Superior temporal gyrus (tissue), 1 donor: ENCODE data around the gene SEL1L2.

Experiments
- DNase-seq: peaks from one replicate; pipeline ENCODE4 v3.0.0-alpha.2; 2016; ENCODE audit errors: extremely low spot score

SEL1L2 gene

DNA sequence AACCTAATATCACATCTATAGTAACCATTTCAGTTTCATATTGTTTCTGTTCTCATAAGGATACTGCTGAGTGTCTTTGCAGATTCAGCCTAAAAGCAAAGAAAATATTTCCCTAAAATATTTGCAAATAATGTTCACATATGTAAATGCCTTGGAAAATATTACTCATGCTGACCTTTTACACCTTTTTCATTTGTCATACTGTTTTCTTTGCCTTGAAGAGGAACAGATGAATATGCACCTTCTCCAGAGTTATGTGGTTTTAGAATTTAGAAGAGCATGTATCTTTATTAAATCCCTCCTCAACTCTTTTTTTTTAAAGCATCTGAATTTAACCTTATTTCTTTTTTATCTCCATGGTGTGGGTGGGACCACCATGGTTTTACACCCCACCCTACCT is 173.1 kb downstream of the SEL1L2 start:
- DNase-seq = no peak

DNA sequence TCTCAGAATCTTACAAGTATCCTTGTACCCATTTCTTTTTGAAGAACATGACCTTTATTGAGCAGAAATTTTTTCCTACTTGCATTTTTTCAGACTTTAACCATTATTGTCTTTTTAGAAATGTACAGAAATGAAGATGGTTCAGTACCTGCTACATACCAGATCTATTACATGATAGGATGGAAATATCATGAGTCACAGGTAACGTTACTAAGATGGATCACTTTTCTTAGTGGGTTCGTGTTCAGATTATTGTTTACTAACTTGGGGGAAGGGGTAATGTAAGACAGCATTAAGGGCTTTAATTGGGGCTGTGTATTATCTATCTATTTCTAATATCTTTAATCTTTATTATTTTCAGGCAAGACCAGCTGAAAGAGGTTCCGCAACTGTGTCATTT is 173.7 kb downstream of the SEL1L2 start:
- DNase-seq = no peak

DNA sequence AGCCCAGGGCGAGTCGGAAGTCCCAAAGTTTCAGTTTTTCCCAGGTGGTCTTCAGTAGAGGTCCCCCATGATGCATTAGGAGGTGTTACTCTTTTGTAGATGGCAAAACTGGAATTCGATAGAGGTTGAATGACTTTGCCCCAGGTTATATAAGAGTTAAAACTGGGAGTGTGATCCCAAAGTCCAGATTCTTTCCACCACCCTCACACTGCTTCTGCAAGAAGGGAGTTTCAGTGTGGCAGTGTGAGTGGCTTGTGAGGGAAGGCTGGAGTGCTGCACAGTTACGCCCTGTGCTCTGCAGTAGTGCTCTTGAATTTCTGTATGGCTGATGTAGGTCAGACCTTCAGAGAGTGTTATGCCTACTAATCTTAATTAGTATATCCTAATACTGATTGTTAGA is 175.7 kb downstream of the SEL1L2 start:
- no peak for DNase-seq

DNA sequence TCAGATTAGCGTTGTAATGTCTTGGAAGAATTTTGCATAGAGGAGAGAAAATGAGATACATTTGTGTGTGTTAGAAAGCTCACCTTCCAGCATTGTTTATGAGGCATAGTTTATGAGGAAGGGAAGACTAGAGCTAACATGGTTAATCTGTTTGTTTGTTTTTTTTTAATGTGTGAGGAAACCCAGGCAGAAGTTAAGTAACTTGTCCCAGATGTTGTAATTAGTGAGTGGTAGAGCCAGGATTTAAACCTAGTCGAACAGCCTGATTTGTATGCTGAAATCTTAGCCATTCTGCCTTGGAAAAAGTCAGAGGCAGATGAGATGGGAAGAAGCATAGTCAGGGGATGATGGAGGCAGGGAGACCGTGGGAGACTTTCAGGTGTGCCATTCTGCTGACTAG is 176.5 kb downstream of the SEL1L2 start:
- DNase-seq = no peak

DNA sequence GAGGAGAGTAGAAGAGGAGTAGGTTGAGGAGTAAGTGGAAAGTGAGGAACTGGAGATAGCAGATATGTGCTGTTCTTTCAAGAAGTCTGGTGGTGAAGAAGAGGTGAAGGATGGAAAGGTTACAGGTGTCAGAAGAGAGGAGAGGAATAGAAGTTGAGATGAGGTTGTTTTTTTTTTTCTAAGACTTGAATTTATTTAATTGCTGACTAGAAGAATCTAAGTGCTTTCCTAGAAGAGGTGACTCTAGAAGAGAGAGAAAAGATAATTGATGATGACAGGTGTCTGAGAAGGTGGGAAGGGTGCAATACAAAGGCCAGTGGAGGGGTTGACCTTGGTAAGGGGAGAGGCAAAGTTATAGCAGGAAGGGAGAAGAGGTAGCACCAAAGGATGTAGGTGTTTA is 180.0 kb downstream of the SEL1L2 start:
- DNase-seq = no peak

DNA sequence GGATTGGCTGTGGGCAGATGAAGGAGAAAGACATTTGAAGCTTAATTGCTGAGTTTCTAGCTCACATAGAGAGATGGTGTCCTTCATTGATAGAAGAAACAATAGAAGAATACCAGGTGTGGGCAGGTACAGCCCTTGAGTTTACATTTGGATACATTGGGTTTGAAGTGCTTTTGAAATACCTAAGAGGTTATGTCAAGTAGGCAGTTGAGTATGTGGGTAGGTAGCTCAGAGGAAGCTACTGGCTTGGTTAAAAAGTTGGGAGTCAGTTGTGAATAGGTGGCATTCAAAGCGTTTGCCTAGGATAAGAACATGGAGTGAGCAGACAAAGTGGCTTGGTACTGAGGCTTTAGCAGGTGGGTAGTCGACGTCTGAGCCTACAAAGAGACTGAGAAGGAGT is 180.6 kb downstream of the SEL1L2 start:
- DNase-seq = no peak

DNA sequence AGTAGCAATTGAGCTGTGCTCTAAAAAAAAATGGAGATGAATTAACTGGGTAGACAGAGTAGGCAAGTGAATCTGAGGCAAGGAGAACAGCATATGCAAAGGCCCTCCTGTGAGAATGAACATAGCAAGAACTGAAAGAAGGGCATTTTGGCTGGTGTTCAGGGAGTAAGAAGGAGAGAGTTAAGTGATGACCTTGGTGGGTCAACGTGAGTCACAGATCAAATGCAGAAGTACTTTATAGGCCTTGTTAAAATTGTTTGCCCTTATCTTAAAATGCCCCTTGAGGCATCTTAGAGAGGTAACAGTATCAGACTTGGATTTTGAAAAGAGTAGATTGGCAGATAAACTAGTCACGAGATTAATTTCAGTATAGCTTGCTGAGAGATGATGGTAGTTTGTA is 181.0 kb downstream of the SEL1L2 start:
- no peak for DNase-seq

DNA sequence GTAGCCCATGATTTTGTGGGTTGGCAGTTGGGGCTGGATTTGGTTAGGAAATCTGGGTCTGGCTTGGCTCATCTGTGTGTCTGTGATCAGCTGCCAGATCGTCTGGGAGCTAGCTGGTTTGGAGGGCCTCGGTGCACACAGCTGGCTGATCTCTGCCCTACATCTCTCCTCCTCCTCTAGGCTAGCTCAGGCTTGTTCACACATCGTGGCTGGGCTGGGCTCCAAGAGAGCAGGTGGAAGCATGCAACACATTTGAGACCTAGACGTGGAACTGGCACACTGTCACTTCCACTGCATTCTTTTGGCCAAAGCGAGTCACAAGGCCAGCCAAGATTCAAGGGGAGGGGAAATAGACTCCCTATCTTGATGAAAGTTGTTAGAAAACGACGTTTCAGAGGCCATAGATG is 189.7 kb downstream of the SEL1L2 start:
- DNase-seq = peak; percentile 60

DNA sequence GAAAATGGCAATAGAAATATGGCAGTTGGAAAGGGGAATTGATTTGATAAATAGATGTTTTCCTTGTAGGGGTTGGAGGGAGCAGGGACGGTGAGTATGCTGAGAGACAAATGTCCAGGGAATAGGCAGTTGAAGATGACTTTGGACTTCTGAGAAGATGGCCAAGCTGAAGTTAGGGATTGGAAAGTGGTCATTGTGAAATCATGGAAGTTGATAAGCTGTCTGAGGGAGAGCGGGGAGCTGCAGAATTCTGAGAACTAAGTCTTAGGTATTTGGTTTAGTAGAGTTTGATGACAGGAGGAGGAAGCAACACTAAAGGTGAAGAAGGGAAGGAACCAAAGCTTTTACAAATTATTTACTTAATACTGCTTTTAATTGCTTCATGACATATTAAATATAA is 190.4 kb downstream of the SEL1L2 start:
- DNase-seq = no peak
